Breast epithelium (tissue), 4 donors: ENCODE measurements around the gene LAT. TPM values are rescaled to one million over a fixed set of nuclear protein-coding genes. Genes with fewer than 3 reads are reported as not detected.
"Not testable (repeated sequence)": the region's sequence is repeated elsewhere in the genome, so short reads cannot be mapped to it uniquely, and the experiment has no call there.

Source experiments
- DNase-seq, 2 donors: peaks; one replicate each; pipeline ENCODE4 v3.0.0-alpha.2; 2019; ENCODE audit warnings: low spot score in 2 of 2
- H3K27ac ChIP-seq, 2 donors: fragments of 200-600 bp; sonication (generic) in 1 of 2; one replicate each; pipeline ENCODE4 v1.5.1; 2016 to 2019; ENCODE audit warnings: mild to moderate bottlenecking in 1 of 2
- H3K27me3 ChIP-seq, 2 donors: fragments of 200-600 bp; sonication (generic) in 1 of 2; one replicate each; pipeline versions ENCODE4 v1.5.1 to v1.6.0; 2017 to 2019; ENCODE audit warnings: control low read depth in 1 of 2, mild to moderate bottlenecking in 1 of 2
- H3K36me3 ChIP-seq: fragments of 200-600 bp; one replicate; pipeline ENCODE4 v1.5.1; 2019
- H3K4me1 ChIP-seq, 2 donors: fragments of 200-600 bp; sonication (generic); one replicate each; pipeline ENCODE4 v1.5.1; 2016 to 2019; ENCODE audit warnings: control low read depth in 1 of 2
- H3K4me3 ChIP-seq, 3 donors: fragments of 200-600 bp; sonication (generic); 1 replicate in 2 of 3; 2 replicates in 1 of 3; pipeline ENCODE4 v1.5.1; 2016 to 2019; ENCODE audit warnings: mild to moderate bottlenecking in 3 of 3, moderate library complexity in 2 of 3
- H3K9me3 ChIP-seq, 2 donors: fragments of 200-600 bp; sonication (generic) in 1 of 2; one replicate each; pipeline ENCODE4 v1.5.1; 2016 to 2019; ENCODE audit warnings: control low read depth in 1 of 2
- CTCF ChIP-seq, 3 donors: fragments of 450-650 bp; IDR thresholded peaks; one replicate each; pipeline ENCODE4 v1.5.1; 2016 to 2017; ENCODE audit warnings: antibody characterized with exemption in 3 of 3, mild to moderate bottlenecking in 3 of 3, moderate library complexity in 3 of 3
- POLR2A ChIP-seq: fragments of 450-650 bp; IDR thresholded peaks from one replicate; pipeline ENCODE4 v1.6.1; 2016; ENCODE audit warnings: antibody characterized with exemption, mild to moderate bottlenecking, moderate library complexity
- POLR2AphosphoS5 ChIP-seq, 3 donors: sonication (generic); formaldehyde crosslinking; IDR thresholded peaks; one replicate each; pipeline ENCODE4 v1.6.1; 2017; ENCODE audit warnings: antibody characterized with exemption in 3 of 3
- intact Hi-C: fragments of 100-400 bp; cut with DNase I; formaldehyde crosslinking; loops from one replicate; pipeline ENCODE4 v1.15.1; 2023; ENCODE audit warnings: low total_unique reads
- total RNA-seq, 3 donors: library from RNA; depleted of rRNA; stranded (reverse); fragments of >200 nt; gene quantifications; one replicate each; pipeline ENCODE4 v1.1.0, GENCODE V29; 2016

The LAT gene
- total RNA-seq, 3 donors from 2014 or later, result 4.0 to 8.2 (median 4.3) TPM

- TF ChIP-seq CTCF (IDR thresholded peaks at IDR 0.05) (no peak), POLR2A (no peak), POLR2AphosphoS5 (IDR thresholded peaks at IDR 0.05) (no peak)
- no peaks in the 10 kb centered on the region for H3K4me1 ChIP-seq
- intact Hi-C loops, result no loop called here
- no peaks in the 10 kb centered on the region for H3K9me3 ChIP-seq
- H3K27me3 ChIP-seq, result no peaks in the 10 kb centered on the region
- H3K36me3 ChIP-seq, result no peaks in the 10 kb centered on the region
- H3K27ac ChIP-seq, result no peak overlapping the region
- no peak for DNase-seq
- no peak overlapping the region for H3K4me3 ChIP-seq
These were observed 20.4 kb upstream of the LAT start for GRCh38 chr16:28964496-28964895.

GRCh38 chr16:28967156-28967555, 17.7 kb upstream of the LAT start:
- H3K4me1 ChIP-seq, result no peaks in the 10 kb centered on the region
- no peak overlapping the region for H3K4me3 ChIP-seq
- H3K27me3 ChIP-seq, result no peaks in the 10 kb centered on the region
- intact Hi-C loops, result no loop called here
- no peak overlapping the region for H3K27ac ChIP-seq
- no peak for DNase-seq
- no peaks in the 10 kb centered on the region for H3K9me3 ChIP-seq
- TF ChIP-seq POLR2A (no peak), CTCF (IDR thresholded peaks at IDR 0.05) (no peak), POLR2AphosphoS5 (IDR thresholded peaks at IDR 0.05) (no peak)
- no peaks in the 10 kb centered on the region for H3K36me3 ChIP-seq

- H3K36me3 ChIP-seq, H3K27ac ChIP-seq, H3K27me3 ChIP-seq, DNase-seq, H3K4me1 ChIP-seq, intact Hi-C loops, H3K9me3 ChIP-seq, H3K4me3 ChIP-seq: not testable (repeated sequence)
These were observed 15.2 kb upstream of the LAT start for GRCh38 chr16:28969696-28970095.

- TF ChIP-seq POLR2AphosphoS5 (IDR thresholded peaks at IDR 0.05) (no peak), POLR2A (no peak), CTCF (IDR thresholded peaks at IDR 0.05) (peak in 2 of 3 donors; percentile 33 to 44)
- Histone ChIP-seq H3K4me1 (peaks cover 0 to 10% of the 10 kb centered on the region in 2 donors), H3K27me3 (no peaks in the 10 kb centered on the region), H3K36me3 (no peaks in the 10 kb centered on the region), H3K9me3 (no peaks in the 10 kb centered on the region), H3K27ac (peak overlapping the region; percentile 86 to 89), H3K4me3 (peak overlapping the region; percentile 79 to 95 (median 94))
- DNase-seq, result peak in 1 of 2 donors; percentile 30
- intact Hi-C loops, result no loop called here
These were observed 10.8 kb upstream of the LAT start for GRCh38 chr16:28974007-28974436.

GRCh38 chr16:28974437-28975157, 10.3 kb upstream of the LAT start, which contains the start of gene SPNS1:
Gene SPNS1 (plus strand): TSS chr16:28974778. CDS start chr16:28975152, 374 bp downstream.
- DNase-seq, result peak; percentile 97 to 98
- no peaks in the 10 kb centered on the region for H3K9me3 ChIP-seq
- peak within 1 kb of the TSS; percentile 79 to 95 (median 94) for H3K4me3 ChIP-seq
- peak within 1 kb of the TSS; percentile 86 to 89 for H3K27ac ChIP-seq
- H3K4me1 ChIP-seq, result peaks cover 0 to 10% of the 10 kb centered on the region in 2 donors
- TF ChIP-seq CTCF (IDR thresholded peaks at IDR 0.05), result no peak
- no peak for TF ChIP-seq POLR2A
- peak; percentile 93 to 96 (median 94) for TF ChIP-seq POLR2AphosphoS5 (IDR thresholded peaks at IDR 0.05)
- H3K27me3 ChIP-seq, result no peaks in the 10 kb centered on the region
- no peaks in the 10 kb centered on the region for H3K36me3 ChIP-seq
- intact Hi-C loops, result no loop called here
